Spinal cord (tissue), 10 donors: ENCODE data around the gene CYSRT1. TPM values are rescaled to one million over a fixed set of nuclear protein-coding genes. Genes with fewer than 3 reads are reported as not detected.

Experiments used
- DNase-seq, 6 donors: peaks; one replicate each; pipeline versions ENCODE4 v3.0.0 to v3.0.0-alpha.2; 2013 to 2015; ENCODE audit warnings: low spot score in 6 of 6, low read depth in 4 of 6
- H3K27ac ChIP-seq: one replicate; pipeline ENCODE4 v1.5.1; 2013; ENCODE audit warnings: low read depth, low read length, control low read depth
- H3K27me3 ChIP-seq: one replicate; pipeline ENCODE4 v1.6.1; 2013; ENCODE audit warnings: low read length; ENCODE audit not compliant: control insufficient read depth, insufficient read depth
- H3K36me3 ChIP-seq: one replicate; pipeline ENCODE4 v1.6.1; 2013; ENCODE audit warnings: low read length; ENCODE audit not compliant: control insufficient read depth, insufficient read depth
- H3K4me1 ChIP-seq: one replicate; pipeline ENCODE4 v1.6.1; 2013; ENCODE audit warnings: low read length; ENCODE audit not compliant: control insufficient read depth, insufficient read depth
- H3K4me3 ChIP-seq: one replicate; pipeline ENCODE4 v1.5.1; 2013; ENCODE audit warnings: low read depth, low read length, control low read depth
- H3K9me3 ChIP-seq: one replicate; pipeline ENCODE4 v1.6.1; 2013; ENCODE audit warnings: low read length; ENCODE audit not compliant: control insufficient read depth, insufficient read depth
- WGBS: methylation state at CpG from one replicate; pipeline ENCODE4 v1.1.5; 2013; ENCODE audit warnings: missing lambda C conversion rate; ENCODE audit not compliant: insufficient coverage; 5-methylcytosine and 5-hydroxymethylcytosine counted together
- polyA plus RNA-seq, 2 donors: library from polyadenylated mRNA; unstranded; fragments of 120-200 nt; gene quantifications; one replicate each; pipeline ENCODE4 v1.2.1, GENCODE V29; 2013; ENCODE audit not compliant: insufficient read length in 2 of 2
- total RNA-seq, 2 donors: library from RNA; depleted of rRNA in 1 of 2; stranded (reverse); fragments of 120-200 nt in 1 of 2; fragments of >200 nt in 1 of 2; gene quantifications; one replicate each; pipeline versions ENCODE4 v1.2.3 to v1.2.4, GENCODE V29; 2013 to 2014
- donor health status: healthy.

CYSRT1 gene
- total and polyA plus RNA-seq, 4 donors = 0.69 to 4.5 (median 2.2) TPM

DNA sequence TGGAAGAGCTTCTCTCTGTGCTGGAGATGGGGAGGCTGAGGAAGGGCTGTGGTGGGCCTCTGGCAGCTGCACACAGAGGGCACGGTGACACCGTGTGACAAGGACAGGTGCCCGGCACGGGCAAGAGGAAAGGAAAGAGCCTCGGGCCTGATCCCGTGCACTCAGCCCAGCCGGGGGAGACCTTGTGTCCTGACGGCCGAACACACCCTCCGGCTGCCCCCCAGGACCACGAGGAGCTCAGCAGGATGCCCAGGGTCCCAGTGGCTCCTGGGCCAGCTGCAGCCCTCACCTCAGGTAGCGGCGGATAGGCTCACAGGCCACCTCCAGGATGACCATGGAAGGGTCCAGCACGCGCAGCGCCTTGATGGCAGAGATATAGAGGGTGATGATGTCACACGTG is 42.1 kb upstream of the CYSRT1 start:
- Histone ChIP-seq H3K36me3 (peaks cover 99% of the 10 kb centered on the region), H3K27me3 (no peaks in the 10 kb centered on the region), H3K4me3 (no peak overlapping the region), H3K4me1 (peaks cover 23% of the 10 kb centered on the region), H3K9me3 (no peaks in the 10 kb centered on the region), H3K27ac (no peak overlapping the region)
- WGBS = 92% methylated on average over 17 of the region's 17 CpGs
- DNase-seq = no peak

GRCh38 chr9:137183980-137184595 is 40.9 kb upstream of the CYSRT1 start:
- Histone ChIP-seq H3K27ac (no peak overlapping the region), H3K27me3 (no peaks in the 10 kb centered on the region), H3K36me3 (peaks cover 92% of the 10 kb centered on the region), H3K4me3 (no peak overlapping the region), H3K9me3 (no peaks in the 10 kb centered on the region), H3K4me1 (peaks cover 30% of the 10 kb centered on the region)
- no peak for DNase-seq
- WGBS = 95% methylated on average over 27 of the region's 27 CpGs

- H3K36me3 ChIP-seq = peaks cover 92% of the 10 kb centered on the region
- peaks cover 40% of the 10 kb centered on the region for H3K4me1 ChIP-seq
- 93% methylated on average over 48 of the region's 48 CpGs for WGBS
- no peaks in the 10 kb centered on the region for H3K27me3 ChIP-seq
- H3K27ac ChIP-seq = no peak overlapping the region
- DNase-seq = no peak
- no peak overlapping the region for H3K4me3 ChIP-seq
- no peaks in the 10 kb centered on the region for H3K9me3 ChIP-seq
These were observed 39.9 kb upstream of the CYSRT1 start for GRCh38 chr9:137184881-137185660.

GRCh38 chr9:137185921-137186320 is 39.1 kb upstream of the CYSRT1 start:
- Histone ChIP-seq H3K4me1 (peaks cover 48% of the 10 kb centered on the region), H3K27me3 (no peaks in the 10 kb centered on the region), H3K9me3 (no peaks in the 10 kb centered on the region), H3K36me3 (peaks cover 92% of the 10 kb centered on the region), H3K4me3 (no peak overlapping the region), H3K27ac (no peak overlapping the region)
- no peak for DNase-seq
- WGBS = 96% methylated on average over 19 of the region's 19 CpGs

- no peaks in the 10 kb centered on the region for H3K27me3 ChIP-seq
- H3K27ac ChIP-seq = no peak overlapping the region
- no peak for DNase-seq
- peaks cover 48% of the 10 kb centered on the region for H3K4me1 ChIP-seq
- no peaks in the 10 kb centered on the region for H3K9me3 ChIP-seq
- H3K36me3 ChIP-seq = peaks cover 92% of the 10 kb centered on the region
- WGBS = 89% methylated on average over 6 of the region's 6 CpGs
- no peak overlapping the region for H3K4me3 ChIP-seq
These were observed 38.6 kb upstream of the CYSRT1 start for GRCh38 chr9:137186385-137186784.

GRCh38 chr9:137187386-137187785 is 37.6 kb upstream of the CYSRT1 start:
- Histone ChIP-seq H3K27me3 (no peaks in the 10 kb centered on the region), H3K36me3 (peaks cover 92% of the 10 kb centered on the region), H3K9me3 (no peaks in the 10 kb centered on the region), H3K4me1 (peaks cover 57% of the 10 kb centered on the region), H3K27ac (no peak overlapping the region), H3K4me3 (peak overlapping the region; percentile 96)
- WGBS = 86% methylated on average over 10 of the region's 15 CpGs
- no peak for DNase-seq

GRCh38 chr9:137188086-137188489 is 36.9 kb upstream of the CYSRT1 start:
- H3K27ac ChIP-seq = peak overlapping the region; percentile 64
- H3K4me3 ChIP-seq = peak overlapping the region; percentile 96
- H3K27me3 ChIP-seq = no peaks in the 10 kb centered on the region
- peaks cover 57% of the 10 kb centered on the region for H3K4me1 ChIP-seq
- peaks cover 92% of the 10 kb centered on the region for H3K36me3 ChIP-seq
- under 1% methylated on average over 31 of the region's 31 CpGs for WGBS
- no peaks in the 10 kb centered on the region for H3K9me3 ChIP-seq
- no peak for DNase-seq

- no peaks in the 10 kb centered on the region for H3K9me3 ChIP-seq
- peak within 1 kb of the TSS; percentile 96 for H3K4me3 ChIP-seq
- under 1% methylated on average over 98 of the region's 98 CpGs for WGBS
- peak within 1 kb of the TSS; percentile 79 for H3K27ac ChIP-seq
- no peaks in the 10 kb centered on the region for H3K27me3 ChIP-seq
- H3K36me3 ChIP-seq = peaks cover 92% of the 10 kb centered on the region
- peaks cover 57% of the 10 kb centered on the region for H3K4me1 ChIP-seq
- peak; percentile 88 to 98 (median 94) for DNase-seq
These were observed 36.3 kb upstream of the CYSRT1 start, which contains the start of the genes ANAPC2 and SSNA1 for GRCh38 chr9:137188490-137189296. Gene ANAPC2 (minus strand): TSS chr9:137188560. CDS start chr9:137188532, 28 bp downstream. Gene SSNA1 (plus strand): TSS chr9:137188676. CDS start chr9:137188727, 51 bp downstream.
